Stimulated activated CD8-positive, alpha-beta memory T cell treated with anti-CD3 and anti-CD28 coated beads, Interleukin-12 subunit alpha, Interleukin-12 subunit beta, amount 100 ng/mL, for 1 hour (primary cell): ENCODE results near the gene IRX4.
"Not testable (repeated sequence)": the region's sequence is repeated elsewhere in the genome, so short reads cannot be mapped to it uniquely, and the experiment has no call there.

Experiments used
- DNase-seq: peaks from one replicate; pipeline ENCODE4 v3.0.0-alpha.2; 2020; ENCODE audit warnings: low read depth

IRX4 gene

GRCh38 chr5:1856596-1857255, 26.0 kb downstream of the IRX4 start:
- DNase-seq, result no peak

GRCh38 chr5:1855596-1855995, 27.1 kb downstream of the IRX4 start:
- no peak for DNase-seq

GRCh38 chr5:1855075-1855474, 27.6 kb downstream of the IRX4 start:
- DNase-seq, result no peak

- no peak for DNase-seq
Measured at GRCh38 chr5:1853531-1853930, 29.2 kb downstream of the IRX4 start.

GRCh38 chr5:1852324-1852947, 30.3 kb downstream of the IRX4 start:
- no peak for DNase-seq

GRCh38 chr5:1851290-1851934, 31.3 kb downstream of the IRX4 start:
- DNase-seq, result no peak

GRCh38 chr5:1850324-1851154, 32.2 kb downstream of the IRX4 start:
- DNase-seq, result no peak

GRCh38 chr5:1847611-1848010, 35.1 kb downstream of the IRX4 start:
- no peak for DNase-seq

- DNase-seq, result no peak
Measured at GRCh38 chr5:1847056-1847455, 35.7 kb downstream of the IRX4 start.

- DNase-seq, result no peak
Measured at GRCh38 chr5:1846583-1846982, 36.1 kb downstream of the IRX4 start.

- DNase-seq, result no peak
Measured at GRCh38 chr5:1845696-1846095, 37.0 kb downstream of the IRX4 start.

GRCh38 chr5:1844708-1845436, 37.9 kb downstream of the IRX4 start:
- no peak for DNase-seq

GRCh38 chr5:1843761-1844160, 39.0 kb downstream of the IRX4 start:
- DNase-seq, result not testable (repeated sequence)

GRCh38 chr5:1842004-1842819, 40.5 kb downstream of the IRX4 start:
- no peak for DNase-seq

- no peak for DNase-seq
Measured at GRCh38 chr5:1840741-1841521, 41.8 kb downstream of the IRX4 start.

GRCh38 chr5:1840071-1840547, 42.6 kb downstream of the IRX4 start:
- no peak for DNase-seq

GRCh38 chr5:1838013-1838412, 44.7 kb downstream of the IRX4 start:
- DNase-seq, result no peak

- no peak for DNase-seq
Measured at GRCh38 chr5:1836891-1837880, 45.5 kb downstream of the IRX4 start.
